Calu3 (cell line): ENCODE data around the gene C1QTNF2. TPM values are rescaled to one million over a fixed set of nuclear protein-coding genes. Genes with fewer than 3 reads are reported as not detected.

Experiments
- BruUV-seq: library from RNA; stranded (reverse); fragments of 400-500 nt; replicated peaks from 2 replicates; lab custom pipeline; 2021; lab: Mats Ljungman, UMichigan
- CTCF ChIA-PET: fragments of 300-600 bp; sonication (Branson Sonifier 250); formaldehyde crosslinking; loops from one replicate; lab custom pipeline; 2022; ENCODE audit warnings: antibody characterized with exemption; lab: Charles Lee
- DNase-seq: peaks from one replicate; pipeline ENCODE4 v3.0.0; 2022
- H3K27ac Mint-ChIP-seq: one replicate; pipeline ENCODE4 v1.8.0; 2022; ENCODE audit warnings: mixed read lengths; ENCODE audit not compliant: unreplicated experiment
- H3K27me3 Mint-ChIP-seq: one replicate; pipeline ENCODE4 v1.8.0; 2022; ENCODE audit warnings: mixed read lengths; ENCODE audit not compliant: unreplicated experiment
- H3K36me3 Mint-ChIP-seq: one replicate; pipeline ENCODE4 v1.8.0; 2022; ENCODE audit warnings: mild to moderate bottlenecking, moderate library complexity, mixed read lengths; ENCODE audit not compliant: insufficient read depth, unreplicated experiment
- H3K4me1 Mint-ChIP-seq: one replicate; pipeline ENCODE4 v1.8.0; 2022; ENCODE audit warnings: mild to moderate bottlenecking, low read depth, mixed read lengths; ENCODE audit not compliant: unreplicated experiment
- H3K4me3 Mint-ChIP-seq: one replicate; pipeline ENCODE4 v1.8.0; 2022; ENCODE audit warnings: mild to moderate bottlenecking, low read depth, moderate library complexity, mixed read lengths; ENCODE audit not compliant: unreplicated experiment
- H3K9me3 Mint-ChIP-seq: one replicate; pipeline ENCODE4 v1.8.0; 2022; ENCODE audit warnings: low read depth, mixed read lengths; ENCODE audit not compliant: unreplicated experiment
- intact Hi-C: fragments of 100-400 bp; cut with micrococcal nuclease; formaldehyde crosslinking; loops from one replicate; pipeline ENCODE4 v1.10.0; 2022; ENCODE audit not compliant: unreplicated experiment
- total RNA-seq: library from RNA; stranded (reverse); gene quantifications from 2 replicates; pipeline ENCODE4 v1.2.3, GENCODE V29; 2022
- TF ChIP-seq, protein P1 (sequence below): fragments of 200-600 bp; IDR thresholded peaks from one replicate; pipeline ENCODE4 v1.8.0; 2022; ENCODE audit warnings: antibody characterized with exemption; ENCODE audit not compliant: unreplicated experiment

Gene C1QTNF2
- total RNA-seq, 1 experiment from 2014 or later, result not detected

DNA sequence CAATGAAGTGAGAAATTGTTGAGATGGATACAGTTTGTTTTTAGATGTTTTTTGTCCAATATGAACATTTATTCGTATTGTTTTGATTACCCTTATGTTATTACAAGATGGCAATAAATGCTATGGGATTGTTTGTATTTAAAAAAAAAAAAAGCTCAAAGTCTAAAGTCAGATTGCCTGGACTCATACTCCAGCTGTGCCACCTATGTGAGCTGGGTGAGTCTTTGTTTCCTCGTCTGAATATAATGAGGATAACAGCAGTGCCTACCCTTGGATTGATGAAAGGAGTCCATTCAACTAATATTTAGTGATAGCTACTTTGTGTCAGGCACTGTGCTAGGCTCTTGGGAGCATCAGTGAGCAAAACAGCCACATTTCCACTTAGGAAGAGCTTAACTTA, 43.4 kb downstream of the C1QTNF2 start:
- TF ChIP-seq, protein P1, sequence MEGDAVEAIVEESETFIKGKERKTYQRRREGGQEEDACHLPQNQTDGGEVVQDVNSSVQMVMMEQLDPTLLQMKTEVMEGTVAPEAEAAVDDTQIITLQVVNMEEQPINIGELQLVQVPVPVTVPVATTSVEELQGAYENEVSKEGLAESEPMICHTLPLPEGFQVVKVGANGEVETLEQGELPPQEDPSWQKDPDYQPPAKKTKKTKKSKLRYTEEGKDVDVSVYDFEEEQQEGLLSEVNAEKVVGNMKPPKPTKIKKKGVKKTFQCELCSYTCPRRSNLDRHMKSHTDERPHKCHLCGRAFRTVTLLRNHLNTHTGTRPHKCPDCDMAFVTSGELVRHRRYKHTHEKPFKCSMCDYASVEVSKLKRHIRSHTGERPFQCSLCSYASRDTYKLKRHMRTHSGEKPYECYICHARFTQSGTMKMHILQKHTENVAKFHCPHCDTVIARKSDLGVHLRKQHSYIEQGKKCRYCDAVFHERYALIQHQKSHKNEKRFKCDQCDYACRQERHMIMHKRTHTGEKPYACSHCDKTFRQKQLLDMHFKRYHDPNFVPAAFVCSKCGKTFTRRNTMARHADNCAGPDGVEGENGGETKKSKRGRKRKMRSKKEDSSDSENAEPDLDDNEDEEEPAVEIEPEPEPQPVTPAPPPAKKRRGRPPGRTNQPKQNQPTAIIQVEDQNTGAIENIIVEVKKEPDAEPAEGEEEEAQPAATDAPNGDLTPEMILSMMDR, result no peak
- Mint-ChIP-seq H3K9me3 (no peaks in the 10 kb centered on the region), H3K27ac (no peak overlapping the region), H3K27me3 (no peaks in the 10 kb centered on the region), H3K4me1 (no peaks in the 10 kb centered on the region), H3K36me3 (no peaks in the 10 kb centered on the region), H3K4me3 (no peak overlapping the region)
- intact Hi-C loops, result no loop called here
- CTCF ChIA-PET, result interaction anchor here (0.6 to 1.5 kb wide), 3 partner anchors 10 to 40 kb away, joined by 3 to 4 read pairs (median 4); partner anchors contain the start of gene CCNJL
- DNase-seq, result no peak
- BruUV-seq, result no TSS peak

DNA sequence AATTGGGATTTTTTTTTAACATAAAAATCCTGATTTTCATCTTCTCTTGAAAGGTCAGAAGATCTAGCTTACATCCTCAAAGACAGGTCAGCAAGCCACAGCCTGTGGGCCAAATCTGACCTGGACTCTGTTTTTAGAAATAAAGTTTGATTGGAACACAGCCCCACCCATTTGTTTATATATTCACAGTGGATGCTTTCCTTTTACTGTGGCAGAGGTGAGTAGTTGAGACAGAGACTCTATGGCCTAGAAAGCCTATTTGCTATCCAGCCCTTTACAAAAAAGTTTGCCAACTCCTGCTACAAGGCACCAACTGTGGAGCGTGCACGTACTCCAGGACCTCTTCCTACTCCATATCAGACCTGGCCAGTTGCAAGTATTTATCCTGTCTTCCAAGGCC, 44.7 kb downstream of the C1QTNF2 start:
- Mint-ChIP-seq H3K36me3 (no peaks in the 10 kb centered on the region), H3K4me1 (no peaks in the 10 kb centered on the region), H3K27me3 (no peaks in the 10 kb centered on the region), H3K27ac (no peak overlapping the region), H3K4me3 (no peak overlapping the region), H3K9me3 (no peaks in the 10 kb centered on the region)
- intact Hi-C loops, result no loop called here
- TF ChIP-seq, protein P1, result no peak
- CTCF ChIA-PET, result interaction anchor here (1.5 kb wide), 1 partner anchor 14 kb away, joined by 4 read pairs; the partner anchor contains the start of gene CCNJL
- no TSS peak for BruUV-seq
- DNase-seq, result no peak

DNA sequence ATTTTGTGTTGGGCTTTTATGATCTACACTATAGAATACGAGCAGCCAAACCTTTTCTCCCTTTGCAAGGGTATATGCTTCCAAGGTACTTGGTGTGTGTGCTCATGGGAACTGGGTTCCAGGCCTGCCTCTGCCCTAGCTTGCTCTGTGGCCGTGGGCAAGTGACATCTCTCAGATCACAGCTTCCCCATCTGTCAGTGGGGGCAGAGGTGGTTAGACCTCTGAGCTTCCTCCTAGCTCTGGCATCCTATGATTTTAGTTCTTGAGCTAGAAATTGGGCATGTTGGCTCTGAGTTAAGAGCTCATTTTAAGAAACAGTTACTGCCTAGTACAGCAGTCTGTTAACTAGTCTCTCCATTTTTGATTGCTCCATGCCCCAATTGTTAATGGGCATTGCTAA, 45.5 kb downstream of the C1QTNF2 start:
- intact Hi-C loops, result no loop called here
- CTCF ChIA-PET, result no interaction called here
- Mint-ChIP-seq H3K4me3 (no peak overlapping the region), H3K9me3 (no peaks in the 10 kb centered on the region), H3K36me3 (no peaks in the 10 kb centered on the region), H3K4me1 (no peaks in the 10 kb centered on the region), H3K27me3 (no peaks in the 10 kb centered on the region), H3K27ac (no peak overlapping the region)
- no peak for DNase-seq
- TF ChIP-seq, protein P1, result no peak
- BruUV-seq, result no TSS peak

DNA sequence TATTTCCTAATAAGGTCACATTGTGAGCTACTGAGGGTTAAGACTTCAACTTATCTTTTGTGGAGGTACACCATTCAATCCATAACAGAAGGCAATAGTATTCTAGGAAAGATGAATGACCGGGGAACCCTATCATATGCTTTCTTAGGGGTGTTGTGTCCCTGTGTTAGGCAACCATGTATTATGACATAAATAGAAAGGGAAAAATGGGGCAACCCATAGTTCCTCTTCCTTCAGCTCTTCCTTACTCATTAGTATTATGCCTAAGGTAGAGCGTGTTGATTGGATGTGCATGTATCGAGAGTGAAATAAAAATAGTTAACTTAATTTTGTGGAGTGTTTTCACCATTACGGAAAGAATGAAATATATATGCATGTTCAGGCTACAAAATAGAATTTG, 52.0 kb downstream of the C1QTNF2 start:
- no TSS peak for BruUV-seq
- TF ChIP-seq, protein P1, result no peak
- intact Hi-C loops, result no loop called here
- H3K27ac Mint-ChIP-seq, result no peak overlapping the region
- CTCF ChIA-PET, result interaction anchor here (0.5 kb wide), 1 partner anchor 316 kb away, joined by 5 read pairs; no protein-coding TSS in a partner anchor
- peaks cover 11% of the 10 kb centered on the region for H3K36me3 Mint-ChIP-seq
- H3K4me1 Mint-ChIP-seq, result peaks cover 43% of the 10 kb centered on the region
- no peak overlapping the region for H3K4me3 Mint-ChIP-seq
- H3K27me3 Mint-ChIP-seq, result no peaks in the 10 kb centered on the region
- no peak for DNase-seq
- H3K9me3 Mint-ChIP-seq, result no peaks in the 10 kb centered on the region
